Measurements from ENCODE around the gene SETD6. TPM values are rescaled to one million over a fixed set of nuclear protein-coding genes. Genes with fewer than 3 reads are reported as not detected.
"Not testable (repeated sequence)": the region's sequence is repeated elsewhere in the genome, so short reads cannot be mapped to it uniquely, and the experiment has no call there.

Gene SETD6
- total RNA-seq, 2 donors from 2014 or later: 37.2 to 42.3 TPM

GRCh38 chr16:58488531-58488930 lies 26.8 kb upstream of the SETD6 start:
- Mint-ChIP-seq H3K27me3 (ENCODE audit: insufficient read depth) (no peaks in the 10 kb centered on the region), H3K4me3 (no peak overlapping the region), H3K4me1 (no peaks in the 10 kb centered on the region), H3K36me3 (ENCODE audit: low read depth) (peaks cover 20% of the 10 kb centered on the region), H3K27ac (no peak overlapping the region), H3K9me3 (no peaks in the 10 kb centered on the region)
- H3K9ac ChIP-seq (ENCODE audit: extremely low read depth, low read length, poor library complexity, severe bottlenecking): no peak overlapping the region
- no peaks in the 10 kb centered on the region for H3K9me3 ChIP-seq (ENCODE audit: control insufficient read depth, low read length)
- no peaks in the 10 kb centered on the region for H3K27me3 ChIP-seq (ENCODE audit: control insufficient read depth, insufficient read depth, low read length, poor library complexity, severe bottlenecking)
- peaks cover 12% of the 10 kb centered on the region for H3K36me3 ChIP-seq (ENCODE audit: control insufficient read depth, insufficient read depth, low read length)
- DNase-seq: peak; percentile 49
- no peak overlapping the region for H3K27ac ChIP-seq (ENCODE audit: low read depth, low read length)
- no peak for TF ChIP-seq CTCF (conservative IDR thresholded peaks at IDR 0.05)
- no peak overlapping the region for H3K4me3 ChIP-seq (ENCODE audit: low read length)
- 61 to 65% methylated on average over 2 to 3 of the region's 3 CpGs for WGBS, 2 experiments (ENCODE audit: insufficient coverage in 1 of 2, insufficient read length in 1 of 2)
- peaks cover 9% of the 10 kb centered on the region for H3K4me1 ChIP-seq (ENCODE audit: control insufficient read depth, insufficient read depth, low read length)

- Mint-ChIP-seq H3K27ac (no peak overlapping the region), H3K4me1 (no peaks in the 10 kb centered on the region), H3K9me3 (no peaks in the 10 kb centered on the region), H3K36me3 (ENCODE audit: low read depth) (peaks cover 23% of the 10 kb centered on the region), H3K4me3 (no peak overlapping the region), H3K27me3 (ENCODE audit: insufficient read depth) (no peaks in the 10 kb centered on the region)
- no peak for DNase-seq
- Histone ChIP-seq H3K4me3 (ENCODE audit: low read length) (no peak overlapping the region), H3K36me3 (ENCODE audit: control insufficient read depth, insufficient read depth, low read length) (peaks cover 18% of the 10 kb centered on the region), H3K27ac (ENCODE audit: low read depth, low read length) (no peak overlapping the region), H3K27me3 (ENCODE audit: control insufficient read depth, insufficient read depth, low read length, poor library complexity, severe bottlenecking) (no peaks in the 10 kb centered on the region), H3K4me1 (ENCODE audit: control insufficient read depth, insufficient read depth, low read length) (peaks cover 9% of the 10 kb centered on the region), H3K9me3 (ENCODE audit: control insufficient read depth, low read length) (no peaks in the 10 kb centered on the region), H3K9ac (ENCODE audit: extremely low read depth, low read length, poor library complexity, severe bottlenecking) (no peak overlapping the region)
- WGBS, 2 experiments (ENCODE audit: insufficient coverage in 1 of 2, insufficient read length in 1 of 2): 87 to 91% methylated on average over 4 of the region's 4 CpGs
- TF ChIP-seq CTCF (conservative IDR thresholded peaks at IDR 0.05): no peak
Observed at GRCh38 chr16:58490065-58490464, 25.3 kb upstream of the SETD6 start.

GRCh38 chr16:58490539-58490938 lies 24.8 kb upstream of the SETD6 start:
- peaks cover 28% of the 10 kb centered on the region for H3K36me3 Mint-ChIP-seq (ENCODE audit: low read depth)
- WGBS, 2 experiments (ENCODE audit: insufficient coverage in 1 of 2, insufficient read length in 1 of 2): 95% methylated on average over 7 to 8 of the region's 8 CpGs
- not testable (repeated sequence) for H3K9me3 Mint-ChIP-seq; H3K4me3 Mint-ChIP-seq; H3K4me3 ChIP-seq (ENCODE audit: low read length); H3K27ac ChIP-seq (ENCODE audit: low read depth, low read length); H3K9ac ChIP-seq (ENCODE audit: extremely low read depth, low read length, poor library complexity, severe bottlenecking); H3K27me3 ChIP-seq (ENCODE audit: control insufficient read depth, insufficient read depth, low read length, poor library complexity, severe bottlenecking); H3K4me1 Mint-ChIP-seq; DNase-seq; H3K9me3 ChIP-seq (ENCODE audit: control insufficient read depth, low read length); H3K27me3 Mint-ChIP-seq (ENCODE audit: insufficient read depth); H3K27ac Mint-ChIP-seq
- H3K36me3 ChIP-seq (ENCODE audit: control insufficient read depth, insufficient read depth, low read length): peaks cover 18% of the 10 kb centered on the region
- H3K4me1 ChIP-seq (ENCODE audit: control insufficient read depth, insufficient read depth, low read length): peaks cover 11% of the 10 kb centered on the region

- no peaks in the 10 kb centered on the region for H3K27me3 Mint-ChIP-seq (ENCODE audit: insufficient read depth)
- H3K9me3 Mint-ChIP-seq: no peaks in the 10 kb centered on the region
- no peak for DNase-seq
- H3K9me3 ChIP-seq (ENCODE audit: control insufficient read depth, low read length): no peaks in the 10 kb centered on the region
- peak overlapping the region; percentile 44 for H3K27ac ChIP-seq (ENCODE audit: low read depth, low read length)
- peaks cover 23% of the 10 kb centered on the region for H3K36me3 ChIP-seq (ENCODE audit: control insufficient read depth, insufficient read depth, low read length)
- peaks cover 3% of the 10 kb centered on the region for H3K4me1 Mint-ChIP-seq
- no peaks in the 10 kb centered on the region for H3K27me3 ChIP-seq (ENCODE audit: control insufficient read depth, insufficient read depth, low read length, poor library complexity, severe bottlenecking)
- peaks cover 21% of the 10 kb centered on the region for H3K4me1 ChIP-seq (ENCODE audit: control insufficient read depth, insufficient read depth, low read length)
- H3K4me3 ChIP-seq (ENCODE audit: low read length): no peak overlapping the region
- 93 to 100% methylated on average over 1 to 4 of the region's 4 CpGs for WGBS, 2 experiments (ENCODE audit: insufficient coverage in 1 of 2, insufficient read length in 1 of 2)
- H3K4me3 Mint-ChIP-seq: no peak overlapping the region
- TF ChIP-seq CTCF (conservative IDR thresholded peaks at IDR 0.05): no peak
- H3K9ac ChIP-seq (ENCODE audit: extremely low read depth, low read length, poor library complexity, severe bottlenecking): no peak overlapping the region
- peaks cover 29% of the 10 kb centered on the region for H3K36me3 Mint-ChIP-seq (ENCODE audit: low read depth)
- no peak overlapping the region for H3K27ac Mint-ChIP-seq
Observed at GRCh38 chr16:58492066-58492465, 23.3 kb upstream of the SETD6 start.
